ENCODE results near the gene ACACA. TPM values are rescaled to one million over a fixed set of nuclear protein-coding genes. Genes with fewer than 3 reads are reported as not detected.

Gene ACACA
- total and polyA plus RNA-seq, 9 of the 15 experiments (the other 6 are each of a cell fraction or from before 2014, with no cell fraction given), result 35.9 to 135 (median 88.4) TPM

GRCh38 chr17:37239690-37240334 is 166.8 kb downstream of the ACACA start (continued):
- TF ChIP-seq ZNF592 (IDR thresholded peaks at IDR 0.05), result no peak
- no peak for TF ChIP-seq ZBTB5 (IDR thresholded peaks at IDR 0.05)
- 0 out of 2 replicates have a peak, but pooled peaks have one; percentile 8 for TF ChIP-seq ETV1 (tag; conservative IDR thresholded peaks at IDR 0.05; ENCODE audit: low read depth)
- no peak for TF ChIP-seq TSHZ1 (CRISPR knock-in tag; IDR thresholded peaks at IDR 0.05)
- peak; percentile 59 to 63 for TF ChIP-seq RAD21 (CRISPR knock-in tag; conservative IDR thresholded peaks at IDR 0.05 in 1 of 2, IDR thresholded peaks at IDR 0.05 in 1 of 2)
- peak; percentile 38; the same call in 1 of the 2 replicates for TF ChIP-seq REST (IDR thresholded peaks at IDR 0.05; ENCODE audit: borderline replicate concordance)
- no peak for TF ChIP-seq REST (CRISPR knock-in tag; IDR thresholded peaks at IDR 0.05; ENCODE audit: low read depth)
- no peak for TF ChIP-seq STAT5A (IDR thresholded peaks at IDR 0.05; ENCODE audit: borderline replicate concordance, low read length)

Measured in K562 (cell line).